Urothelium cell line (cell line): Measurements from ENCODE around the gene SORBS2.
"Not testable (repeated sequence)": the region's sequence is repeated elsewhere in the genome, so short reads cannot be mapped to it uniquely, and the experiment has no call there.

Experiments
- DNase-seq: peaks from one replicate; pipeline ENCODE4 v3.0.0; 2011; ENCODE audit warnings: low spot score, mixed read lengths
- FAIRE-seq: peaks from 2 replicates; lab custom pipeline; 2011; peaks lifted over from hg19 to GRCh38; lab: Jason Lieb, UNC

SORBS2 gene

GRCh38 chr4:185716577-185717376 is 95.2 kb downstream of the SORBS2 start:
- DNase-seq: no peak
- no peak for FAIRE-seq

- no peak for DNase-seq
- FAIRE-seq: no peak
Measured at GRCh38 chr4:185716141-185716551, 95.8 kb downstream of the SORBS2 start.

GRCh38 chr4:185714524-185714923 is 97.5 kb downstream of the SORBS2 start:
- FAIRE-seq: not testable (repeated sequence)

GRCh38 chr4:185713731-185714130 is 98.3 kb downstream of the SORBS2 start:
- FAIRE-seq: no peak
- DNase-seq: no peak

More at GRCh38 chr4:185714524-185714923, 97.5 kb downstream of the SORBS2 start:
- DNase-seq: not testable (repeated sequence)

- FAIRE-seq (no peak), DNase-seq (no peak)
Measured at GRCh38 chr4:185713272-185713671, 98.7 kb downstream of the SORBS2 start.

GRCh38 chr4:185712350-185713024 is 99.5 kb downstream of the SORBS2 start:
- FAIRE-seq: no peak
- no peak for DNase-seq

GRCh38 chr4:185711726-185712125 is 100.3 kb downstream of the SORBS2 start:
- FAIRE-seq: no peak
- DNase-seq: no peak

- no peak for FAIRE-seq
- DNase-seq: peak; percentile 57
Measured at GRCh38 chr4:185710487-185710995, 101.5 kb downstream of the SORBS2 start.

GRCh38 chr4:185709802-185710486 is 102.0 kb downstream of the SORBS2 start:
- no peak for FAIRE-seq
- DNase-seq: no peak

GRCh38 chr4:185708348-185708747 is 103.6 kb downstream of the SORBS2 start:
- DNase-seq (peak; percentile 10), FAIRE-seq (no peak)

- DNase-seq, FAIRE-seq: not testable (repeated sequence)
Measured at GRCh38 chr4:185707622-185708021, 104.4 kb downstream of the SORBS2 start.

GRCh38 chr4:185702147-185702663 is 109.8 kb downstream of the SORBS2 start:
- FAIRE-seq (no peak), DNase-seq (no peak)

GRCh38 chr4:185700630-185701029 is 111.4 kb downstream of the SORBS2 start:
- FAIRE-seq: no peak
- DNase-seq: no peak

GRCh38 chr4:185700048-185700447 is 111.9 kb downstream of the SORBS2 start:
- DNase-seq (peak; percentile 47), FAIRE-seq (no peak)

GRCh38 chr4:185697488-185697887 is 114.5 kb downstream of the SORBS2 start:
- no peak for FAIRE-seq
- no peak for DNase-seq

- no peak for FAIRE-seq
Measured at GRCh38 chr4:185695743-185696142, 116.3 kb downstream of the SORBS2 start.

GRCh38 chr4:185693548-185694215 is 118.3 kb downstream of the SORBS2 start:
- DNase-seq (no peak), FAIRE-seq (no peak)

More at GRCh38 chr4:185695743-185696142, 116.3 kb downstream of the SORBS2 start:
- DNase-seq: no peak

GRCh38 chr4:185689407-185689806 is 122.6 kb downstream of the SORBS2 start:
- DNase-seq (no peak), FAIRE-seq (no peak)

GRCh38 chr4:185685804-185686203 is 126.2 kb downstream of the SORBS2 start:
- DNase-seq (no peak), FAIRE-seq (no peak)

GRCh38 chr4:185683896-185684295 is 128.1 kb downstream of the SORBS2 start:
- no peak for FAIRE-seq
- no peak for DNase-seq
